Retinal pigment epithelial cell (primary cell): Measurements from ENCODE around the gene GPR55.

Source experiments
- DNase-seq: peaks from one replicate; pipeline ENCODE4 v3.0.0-alpha.2; 2010; ENCODE audit warnings: low read depth
- H3K4me3 ChIP-seq: 2 replicates; pipeline ENCODE4 v1.5.1; 2011; ENCODE audit warnings: mild to moderate bottlenecking, low read length, control low read depth, moderate library complexity
- CTCF ChIP-seq: conservative IDR thresholded peaks from 2 replicates; pipeline ENCODE4 v1.5.1; 2011; ENCODE audit warnings: low read depth, low read length, control low read depth, inconsistent platforms

Gene GPR55

GRCh38 chr2:230863442-230864121, 61.5 kb downstream of the GPR55 start:
- H3K4me3 ChIP-seq, result no peak overlapping the region
- DNase-seq, result no peak
- TF ChIP-seq CTCF, result no peak

GRCh38 chr2:230863031-230863430, 62.0 kb downstream of the GPR55 start:
- H3K4me3 ChIP-seq, result no peak overlapping the region
- TF ChIP-seq CTCF, result no peak
- DNase-seq, result no peak

GRCh38 chr2:230862292-230862691, 62.8 kb downstream of the GPR55 start:
- H3K4me3 ChIP-seq, result no peak overlapping the region
- DNase-seq, result no peak
- TF ChIP-seq CTCF, result no peak

- TF ChIP-seq CTCF, result no peak
- no peak overlapping the region for H3K4me3 ChIP-seq
- no peak for DNase-seq
Observed at GRCh38 chr2:230861552-230862255, 63.3 kb downstream of the GPR55 start.
